PC-9 (cell line): Measurements from ENCODE around the gene PGAM5. TPM values are rescaled to one million over a fixed set of nuclear protein-coding genes. Genes with fewer than 3 reads are reported as not detected.

Experiments
- BruUV-seq: library from RNA; stranded (reverse); fragments of 400-500 nt; replicated peaks from 2 replicates; lab custom pipeline; 2021; lab: Mats Ljungman, UMichigan
- CTCF ChIA-PET: fragments of 300-600 bp; sonication (Branson Sonifier 250); formaldehyde crosslinking; loops from one replicate; lab custom pipeline; 2022; ENCODE audit warnings: antibody characterized with exemption; lab: Charles Lee
- POLR2A ChIA-PET: fragments of 300-600 bp; sonication (Branson Sonifier 250); formaldehyde crosslinking; loops from one replicate; lab custom pipeline; 2022; ENCODE audit warnings: antibody characterized with exemption; ENCODE audit not compliant: unreplicated experiment; lab: Charles Lee
- DNase-seq, 2 experiments: peaks; one replicate each; pipeline versions ENCODE4 v3.0.0 to v3.0.0-alpha.2; 2015 to 2022; ENCODE audit warnings: mixed read lengths in 1 of 2
- H2AFZ ChIP-seq: fragments of 200-600 bp; sonication (generic); 2 replicates; pipeline ENCODE4 v1.8.1; 2017; ENCODE audit warnings: antibody characterized with exemption
- H3F3A ChIP-seq: fragments of 200-600 bp; sonication (generic); 2 replicates; pipeline ENCODE4 v1.8.1; 2017; ENCODE audit warnings: antibody characterized with exemption, mild to moderate bottlenecking, low read depth; ENCODE audit not compliant: insufficient read depth
- H3K27ac ChIP-seq: fragments of 200-600 bp; sonication (generic); 2 replicates; pipeline ENCODE4 v1.6.1; 2016; ENCODE audit warnings: mixed run types
- H3K27me3 ChIP-seq: fragments of 200-600 bp; sonication (generic); 2 replicates; pipeline ENCODE4 v1.6.1; 2016; ENCODE audit warnings: low read depth, mixed run types; ENCODE audit not compliant: insufficient read depth
- H3K36me3 ChIP-seq: fragments of 200-600 bp; sonication (generic); 2 replicates; pipeline ENCODE4 v1.6.1; 2016; ENCODE audit warnings: low read depth, mixed run types
- H3K4me1 ChIP-seq: fragments of 200-600 bp; sonication (generic); replicated peaks from 2 replicates; pipeline ENCODE4 v1.6.1; 2016; ENCODE audit warnings: mixed run types; ENCODE audit not compliant: insufficient read depth
- H3K4me2 ChIP-seq: fragments of 200-600 bp; sonication (generic); 2 replicates; pipeline ENCODE4 v1.6.1; 2017; ENCODE audit warnings: mixed run types
- H3K4me3 ChIP-seq: fragments of 200-600 bp; sonication (generic); 2 replicates; pipeline ENCODE4 v1.6.1; 2016; ENCODE audit warnings: mixed run types
- H3K79me2 ChIP-seq: fragments of 200-600 bp; sonication (generic); 2 replicates; pipeline ENCODE4 v1.6.1; 2017; ENCODE audit warnings: low read depth, mixed run types
- H3K9me2 ChIP-seq: fragments of 200-600 bp; sonication (generic); 2 replicates; pipeline ENCODE4 v1.8.1; 2017; ENCODE audit warnings: mild to moderate bottlenecking; ENCODE audit not compliant: insufficient read depth
- H3K9me3 ChIP-seq: fragments of 200-600 bp; sonication (generic); 2 replicates; pipeline ENCODE4 v1.8.1; 2016; ENCODE audit warnings: low read depth; ENCODE audit not compliant: insufficient read depth
- H4K20me1 ChIP-seq: fragments of 200-600 bp; sonication (generic); 2 replicates; pipeline ENCODE4 v1.8.1; 2017; ENCODE audit not compliant: insufficient read depth
- EZH2 ChIP-seq: fragments of 200-600 bp; sonication (generic); IDR thresholded peaks from 2 replicates; pipeline ENCODE4 v1.8.0; 2017; ENCODE audit warnings: antibody characterized with exemption, low read depth
- intact Hi-C: fragments of 100-400 bp; cut with micrococcal nuclease; formaldehyde crosslinking; loops from one replicate; pipeline ENCODE4 v1.10.0; 2022; ENCODE audit not compliant: unreplicated experiment
- total RNA-seq: library from RNA; stranded (reverse); gene quantifications from 2 replicates; pipeline ENCODE4 v1.2.3, GENCODE V29; 2021
- TF ChIP-seq, protein P1 (sequence below): fragments of 200-600 bp; sonication (generic); conservative IDR thresholded peaks from 2 replicates; pipeline ENCODE4 v1.6.1; 2017; ENCODE audit warnings: mixed run types, antibody characterized with exemption, mild to moderate bottlenecking, moderate library complexity

The PGAM5 gene
- total RNA-seq, 1 experiment from 2014 or later: 59.0 TPM

DNA sequence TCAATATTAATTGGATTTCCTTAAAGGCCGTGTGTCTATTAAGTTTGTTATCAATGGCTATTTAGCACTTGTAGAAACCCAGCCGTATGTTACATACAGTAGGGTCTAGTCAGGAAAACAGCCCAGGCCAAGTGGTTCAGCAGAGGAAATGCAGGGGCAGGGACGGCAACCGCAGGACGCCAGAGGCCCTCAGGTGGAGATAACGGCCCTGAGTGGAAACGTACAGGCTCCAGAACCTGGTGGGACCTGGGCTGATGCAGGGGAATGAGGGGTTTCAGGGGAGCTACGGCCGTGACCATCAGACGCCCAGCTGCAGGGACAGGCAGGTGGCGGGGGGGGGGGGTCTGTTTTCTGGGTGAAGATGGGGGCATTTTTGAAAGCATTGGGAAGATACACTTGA lies 54.7 kb downstream of the PGAM5 start:
- Histone ChIP-seq H3K36me3 (no peaks in the 10 kb centered on the region), H3K4me1 (peaks cover under 1% of the 10 kb centered on the region; the same call in 1 of the 2 replicates), H2AFZ (no peak overlapping the region), H3K4me3 (no peak overlapping the region), H4K20me1 (peaks cover under 1% of the 10 kb centered on the region; the same call in 1 of the 2 replicates), H3K27ac (no peak overlapping the region), H3F3A (peaks cover 30% of the 10 kb centered on the region), H3K27me3 (no peaks in the 10 kb centered on the region), H3K79me2 (peaks cover 17% of the 10 kb centered on the region), H3K4me2 (no peak overlapping the region), H3K9me2 (no peaks in the 10 kb centered on the region), H3K9me3 (no peaks in the 10 kb centered on the region)
- ChIA-PET CTCF (no interaction called here), POLR2A (no interaction called here)
- intact Hi-C loops: no loop called here
- no peak for DNase-seq
- TF ChIP-seq, protein P1, sequence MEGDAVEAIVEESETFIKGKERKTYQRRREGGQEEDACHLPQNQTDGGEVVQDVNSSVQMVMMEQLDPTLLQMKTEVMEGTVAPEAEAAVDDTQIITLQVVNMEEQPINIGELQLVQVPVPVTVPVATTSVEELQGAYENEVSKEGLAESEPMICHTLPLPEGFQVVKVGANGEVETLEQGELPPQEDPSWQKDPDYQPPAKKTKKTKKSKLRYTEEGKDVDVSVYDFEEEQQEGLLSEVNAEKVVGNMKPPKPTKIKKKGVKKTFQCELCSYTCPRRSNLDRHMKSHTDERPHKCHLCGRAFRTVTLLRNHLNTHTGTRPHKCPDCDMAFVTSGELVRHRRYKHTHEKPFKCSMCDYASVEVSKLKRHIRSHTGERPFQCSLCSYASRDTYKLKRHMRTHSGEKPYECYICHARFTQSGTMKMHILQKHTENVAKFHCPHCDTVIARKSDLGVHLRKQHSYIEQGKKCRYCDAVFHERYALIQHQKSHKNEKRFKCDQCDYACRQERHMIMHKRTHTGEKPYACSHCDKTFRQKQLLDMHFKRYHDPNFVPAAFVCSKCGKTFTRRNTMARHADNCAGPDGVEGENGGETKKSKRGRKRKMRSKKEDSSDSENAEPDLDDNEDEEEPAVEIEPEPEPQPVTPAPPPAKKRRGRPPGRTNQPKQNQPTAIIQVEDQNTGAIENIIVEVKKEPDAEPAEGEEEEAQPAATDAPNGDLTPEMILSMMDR: no peak
- no peak for TF ChIP-seq EZH2
- no TSS peak for BruUV-seq

DNA sequence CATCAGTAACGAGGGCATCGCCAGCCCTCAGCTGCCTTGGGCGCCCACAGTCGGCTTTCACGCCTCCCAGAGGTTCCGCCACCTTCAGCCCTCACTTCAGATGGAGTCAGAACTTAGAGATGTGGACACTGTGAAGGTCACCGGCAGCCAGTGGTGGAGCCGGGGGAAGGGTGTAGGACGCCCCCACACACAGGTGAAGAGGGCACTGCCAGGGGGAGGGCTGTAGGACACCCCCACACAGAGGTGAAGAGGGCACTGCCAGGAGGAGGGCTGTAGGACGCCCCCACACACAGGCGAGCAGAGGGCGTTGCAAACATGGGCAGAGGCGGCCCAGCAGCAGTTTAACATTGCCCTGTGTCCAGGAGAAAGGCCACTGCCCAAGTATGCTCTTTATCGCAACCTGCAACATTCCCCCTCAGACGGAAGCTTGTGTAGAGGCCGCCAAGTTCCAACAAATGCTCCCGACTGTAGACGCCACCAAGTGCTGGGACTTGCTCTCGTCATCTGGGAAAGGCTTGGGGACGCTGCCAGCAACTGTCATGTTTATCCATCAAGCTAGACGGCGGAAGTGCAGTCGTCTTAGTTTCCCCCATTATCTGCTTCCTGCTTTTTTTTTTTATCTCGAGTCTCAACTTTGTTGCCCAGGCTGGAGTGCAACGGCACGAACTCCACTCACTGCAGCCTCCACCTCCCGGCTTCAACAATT lies 55.9 kb downstream of the PGAM5 start:
- Histone ChIP-seq H3K4me1 (no peaks in the 10 kb centered on the region), H3K27me3 (no peaks in the 10 kb centered on the region), H3K9me2 (no peaks in the 10 kb centered on the region), H3K79me2 (0 out of 2 replicates have a peak, but pooled peaks cover 6% of the 10 kb centered on the region), H3K4me3 (no peak overlapping the region), H2AFZ (no peak overlapping the region), H3K9me3 (no peaks in the 10 kb centered on the region), H3K36me3 (no peaks in the 10 kb centered on the region), H3K4me2 (no peak overlapping the region), H4K20me1 (no peaks in the 10 kb centered on the region; the same call in 1 of the 2 replicates), H3K27ac (no peak overlapping the region), H3F3A (peaks cover 25% of the 10 kb centered on the region)
- no TSS peak for BruUV-seq
- DNase-seq: no peak
- ChIA-PET POLR2A (no interaction called here), CTCF (no interaction called here)
- intact Hi-C loops: no loop called here
- TF ChIP-seq, protein P1: no peak
- no peak for TF ChIP-seq EZH2

DNA sequence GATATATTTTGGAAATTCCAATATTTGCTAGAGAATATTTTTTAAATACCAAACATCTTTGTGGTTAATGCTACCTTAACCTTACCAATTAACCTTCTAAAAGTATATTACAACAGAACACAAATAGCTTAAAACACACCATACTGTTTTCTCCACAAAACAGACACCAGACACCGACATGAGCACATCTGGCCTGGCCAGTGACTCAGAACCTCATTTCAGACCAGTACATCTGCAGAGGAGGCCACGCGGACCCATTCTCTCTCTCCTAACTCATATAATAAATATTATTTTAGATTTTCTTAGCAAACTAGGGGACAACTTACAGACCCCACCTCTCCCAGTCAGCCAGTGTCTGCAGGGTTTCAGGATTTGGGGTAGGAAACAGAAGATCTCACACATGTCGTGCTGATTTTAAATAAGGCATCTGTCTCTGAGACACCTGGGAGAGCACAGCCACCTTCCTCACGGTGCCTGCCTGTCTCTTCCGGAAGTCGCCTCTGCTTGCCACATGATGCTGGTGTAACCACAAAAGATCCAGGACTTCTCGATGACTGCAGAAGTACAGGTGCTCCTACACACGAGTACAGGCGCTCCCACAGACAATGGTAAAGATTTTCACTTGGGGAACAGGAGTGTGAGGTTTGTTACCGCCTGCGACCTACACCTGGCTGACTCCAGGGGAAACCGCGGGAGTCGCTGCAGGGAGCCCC lies 60.6 kb downstream of the PGAM5 start:
- intact Hi-C loops: no loop called here
- H3K9me2 ChIP-seq: no peaks in the 10 kb centered on the region
- H3K27me3 ChIP-seq: no peaks in the 10 kb centered on the region; the same call in 1 of the 2 replicates
- no peak for DNase-seq
- no peak overlapping the region for H3K4me3 ChIP-seq
- peaks cover 13% of the 10 kb centered on the region; the same call in 1 of the 2 replicates for H3F3A ChIP-seq
- H2AFZ ChIP-seq: no peak overlapping the region
- H3K4me1 ChIP-seq: no peaks in the 10 kb centered on the region
- no peaks in the 10 kb centered on the region for H3K79me2 ChIP-seq
- TF ChIP-seq EZH2: no peak
- TF ChIP-seq, protein P1: no peak
- ChIA-PET CTCF (no interaction called here), POLR2A (no interaction called here)
- H3K36me3 ChIP-seq: no peaks in the 10 kb centered on the region
- no peaks in the 10 kb centered on the region for H3K9me3 ChIP-seq
- H4K20me1 ChIP-seq: peaks cover 8% of the 10 kb centered on the region
- no peak overlapping the region for H3K4me2 ChIP-seq
- no peak overlapping the region for H3K27ac ChIP-seq
- no TSS peak for BruUV-seq

Other genes with a start within 250 kb of the PGAM5 start
- 59.5 and 76.1 TPM in 2 replicates for gene FBRSL1, start 220.7 kb upstream of the PGAM5 start, total RNA-seq
- not detected in 2 replicates for gene LRCOL1, start 100.3 kb upstream of the PGAM5 start, total RNA-seq
- not detected in 2 replicates for gene P2RX2, start 92.1 kb upstream of the PGAM5 start, total RNA-seq
- gene POLE, start 23.5 kb upstream of the PGAM5 start, total RNA-seq: 62.9 and 69.9 TPM in 2 replicates
- gene PXMP2, start 23.3 kb upstream of the PGAM5 start, total RNA-seq: 38.6 and 43.9 TPM in 2 replicates
- gene ANKLE2, start 51.0 kb downstream of the PGAM5 start, total RNA-seq: 102 and 123 TPM in 2 replicates
- gene GOLGA3, start 118.0 kb downstream of the PGAM5 start, total RNA-seq: 69.3 and 72.7 TPM in 2 replicates
- gene CHFR, start 176.8 kb downstream of the PGAM5 start, total RNA-seq: 15.5 and 17.8 TPM in 2 replicates
- gene ZNF605, start 245.5 kb downstream of the PGAM5 start, total RNA-seq: 10.9 and 13.5 TPM in 2 replicates